Nephron progenitor cell (in vitro differentiated cells): ENCODE measurements around the gene PRKCE.

Experiments used
- DNase-seq: peaks from one replicate; pipeline ENCODE4 v3.0.0; 2021
- H3K27ac Mint-ChIP-seq: 2 replicates; pipeline ENCODE4 v1.8.0; 2021; ENCODE audit warnings: mild to moderate bottlenecking, moderate library complexity, mixed read lengths
- H3K27me3 Mint-ChIP-seq: 2 replicates; pipeline ENCODE4 v1.8.0; 2021; ENCODE audit warnings: mild to moderate bottlenecking, low read depth, mixed read lengths; ENCODE audit not compliant: poor library complexity
- H3K36me3 Mint-ChIP-seq: 2 replicates; pipeline ENCODE4 v1.8.0; 2021; ENCODE audit warnings: low read depth, mixed read lengths
- H3K4me1 Mint-ChIP-seq: 2 replicates; pipeline ENCODE4 v1.8.0; 2021; ENCODE audit warnings: mixed read lengths
- H3K4me3 Mint-ChIP-seq: 2 replicates; pipeline ENCODE4 v1.8.0; 2021; ENCODE audit warnings: mild to moderate bottlenecking, moderate library complexity, mixed read lengths
- H3K9me3 Mint-ChIP-seq: 2 replicates; pipeline ENCODE4 v1.8.0; 2021; ENCODE audit warnings: mild to moderate bottlenecking, moderate library complexity, mixed read lengths
- TF ChIP-seq, protein P1 (sequence below): fragments of 200-600 bp; sonication (generic); IDR thresholded peaks from 2 replicates; pipeline ENCODE4 v1.5.0; 2021; ENCODE audit warnings: antibody characterized with exemption

The PRKCE gene

DNA sequence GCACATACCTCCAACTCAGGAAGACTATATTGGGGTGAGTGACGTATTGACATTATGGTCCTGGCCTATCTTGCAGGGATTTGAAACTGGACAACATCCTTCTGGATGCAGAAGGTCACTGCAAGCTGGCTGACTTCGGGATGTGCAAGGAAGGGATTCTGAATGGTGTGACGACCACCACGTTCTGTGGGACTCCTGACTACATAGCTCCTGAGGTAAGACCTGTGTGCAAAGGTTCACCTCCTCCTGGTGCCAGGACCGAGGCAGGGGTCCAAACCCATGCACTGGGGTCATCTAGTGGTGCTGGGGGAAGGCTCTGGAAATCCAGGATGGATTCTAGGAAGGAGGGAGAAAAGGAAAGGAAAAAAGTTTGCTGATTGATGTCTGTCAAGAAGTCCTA is 493.5 kb downstream of the PRKCE start:
- H3K4me3 Mint-ChIP-seq = no peak overlapping the region
- peaks cover 6% of the 10 kb centered on the region for H3K27me3 Mint-ChIP-seq
- peaks cover 2% of the 10 kb centered on the region for H3K4me1 Mint-ChIP-seq
- no peak overlapping the region for H3K27ac Mint-ChIP-seq
- no peaks in the 10 kb centered on the region for H3K36me3 Mint-ChIP-seq
- TF ChIP-seq, protein P1, sequence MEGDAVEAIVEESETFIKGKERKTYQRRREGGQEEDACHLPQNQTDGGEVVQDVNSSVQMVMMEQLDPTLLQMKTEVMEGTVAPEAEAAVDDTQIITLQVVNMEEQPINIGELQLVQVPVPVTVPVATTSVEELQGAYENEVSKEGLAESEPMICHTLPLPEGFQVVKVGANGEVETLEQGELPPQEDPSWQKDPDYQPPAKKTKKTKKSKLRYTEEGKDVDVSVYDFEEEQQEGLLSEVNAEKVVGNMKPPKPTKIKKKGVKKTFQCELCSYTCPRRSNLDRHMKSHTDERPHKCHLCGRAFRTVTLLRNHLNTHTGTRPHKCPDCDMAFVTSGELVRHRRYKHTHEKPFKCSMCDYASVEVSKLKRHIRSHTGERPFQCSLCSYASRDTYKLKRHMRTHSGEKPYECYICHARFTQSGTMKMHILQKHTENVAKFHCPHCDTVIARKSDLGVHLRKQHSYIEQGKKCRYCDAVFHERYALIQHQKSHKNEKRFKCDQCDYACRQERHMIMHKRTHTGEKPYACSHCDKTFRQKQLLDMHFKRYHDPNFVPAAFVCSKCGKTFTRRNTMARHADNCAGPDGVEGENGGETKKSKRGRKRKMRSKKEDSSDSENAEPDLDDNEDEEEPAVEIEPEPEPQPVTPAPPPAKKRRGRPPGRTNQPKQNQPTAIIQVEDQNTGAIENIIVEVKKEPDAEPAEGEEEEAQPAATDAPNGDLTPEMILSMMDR = no peak
- DNase-seq = no peak
- no peaks in the 10 kb centered on the region for H3K9me3 Mint-ChIP-seq

DNA sequence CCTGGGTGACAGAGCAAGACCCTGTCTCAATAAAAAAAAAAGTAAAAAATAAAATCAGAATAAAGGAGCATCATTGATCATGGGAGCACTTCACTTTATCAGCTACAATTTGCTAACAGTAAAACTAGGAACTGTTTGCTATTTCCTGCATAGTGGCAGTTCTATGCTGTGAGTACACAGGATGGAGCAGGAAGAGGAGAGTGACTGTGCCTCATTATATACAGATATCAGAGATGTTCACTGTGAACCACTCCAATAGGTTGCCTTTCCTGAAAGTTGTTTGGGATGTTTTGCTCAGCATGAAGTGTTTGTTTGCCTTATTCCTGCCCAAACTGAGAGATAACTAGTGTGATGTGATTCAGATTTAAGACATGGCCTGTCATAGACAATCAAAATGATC is 494.4 kb downstream of the PRKCE start:
- Mint-ChIP-seq H3K4me1 (peaks cover 10% of the 10 kb centered on the region), H3K4me3 (no peak overlapping the region), H3K9me3 (no peaks in the 10 kb centered on the region), H3K27ac (no peak overlapping the region), H3K27me3 (peaks cover 6% of the 10 kb centered on the region), H3K36me3 (no peaks in the 10 kb centered on the region)
- TF ChIP-seq, protein P1 = no peak
- DNase-seq = no peak

DNA sequence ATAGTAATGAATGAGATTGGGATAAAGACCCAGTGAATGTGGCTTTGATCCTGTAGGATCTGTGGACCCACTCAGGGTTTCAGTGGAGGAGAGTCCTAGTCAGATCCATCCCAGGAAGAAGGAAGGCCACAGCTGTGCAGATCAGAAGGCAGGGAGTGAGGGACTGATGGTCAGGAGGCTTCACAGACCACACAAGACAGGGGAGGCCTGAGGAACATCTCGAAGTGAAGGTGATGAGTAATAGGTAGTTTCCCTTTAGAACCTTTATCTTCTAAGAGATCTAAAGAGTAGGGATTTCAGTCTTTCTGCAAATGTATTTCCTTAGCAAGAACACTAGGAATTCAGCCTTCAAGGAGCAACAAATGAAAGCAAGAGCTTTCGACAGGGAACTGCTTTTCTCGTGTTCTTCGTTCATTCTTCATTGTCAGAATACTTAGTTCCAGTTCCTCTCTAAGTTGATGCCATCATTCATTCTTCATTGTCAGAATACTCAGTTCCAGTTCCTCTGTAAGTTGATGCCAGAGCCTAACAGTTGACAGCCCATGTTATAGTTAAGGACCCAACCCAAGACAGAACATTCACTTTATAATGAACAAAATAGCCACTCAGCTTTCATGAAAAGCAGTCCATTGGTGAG is 495.5 kb downstream of the PRKCE start:
- H3K36me3 Mint-ChIP-seq = no peaks in the 10 kb centered on the region
- TF ChIP-seq, protein P1 = no peak
- H3K27me3 Mint-ChIP-seq = peaks cover 6% of the 10 kb centered on the region
- H3K4me1 Mint-ChIP-seq = peaks cover 16% of the 10 kb centered on the region
- no peak overlapping the region for H3K4me3 Mint-ChIP-seq
- H3K9me3 Mint-ChIP-seq = no peaks in the 10 kb centered on the region
- no peak for DNase-seq
- no peak overlapping the region for H3K27ac Mint-ChIP-seq

DNA sequence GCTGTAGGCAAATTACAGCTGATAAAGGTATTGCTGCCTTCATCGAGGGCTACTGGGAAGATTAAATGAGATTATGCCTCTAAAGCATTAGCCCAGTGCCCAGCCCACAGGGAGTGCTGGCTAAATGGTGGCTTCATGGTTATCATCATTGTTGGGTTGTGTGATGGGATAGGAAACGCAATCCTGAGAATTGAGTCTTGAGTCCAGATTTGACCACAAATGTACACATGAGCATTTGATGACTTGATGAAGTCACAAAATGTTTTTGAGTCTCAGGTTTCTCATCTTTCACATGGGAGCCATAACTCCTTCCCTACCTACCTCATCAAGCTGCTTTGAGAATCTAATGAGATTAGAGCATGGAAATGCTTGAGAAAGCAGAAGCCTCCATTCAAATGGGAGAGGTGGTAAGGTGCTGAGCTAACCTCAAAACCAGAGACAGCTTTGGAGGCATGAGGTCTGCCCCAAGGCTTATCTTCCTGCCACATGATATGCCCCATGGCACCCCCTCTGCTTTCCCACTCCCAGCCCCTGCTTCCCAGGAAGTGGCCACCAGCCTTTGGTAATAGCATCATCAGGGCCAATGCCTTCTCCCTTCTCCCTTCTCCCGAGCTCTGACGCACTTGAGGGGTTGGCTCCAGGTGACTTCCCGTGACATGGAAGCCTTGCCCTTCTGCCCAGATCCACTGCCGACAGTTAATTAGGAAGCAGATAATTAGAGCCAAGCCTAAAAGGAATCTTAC is 496.3 kb downstream of the PRKCE start:
- peaks cover 16% of the 10 kb centered on the region for H3K4me1 Mint-ChIP-seq
- no peaks in the 10 kb centered on the region for H3K9me3 Mint-ChIP-seq
- H3K27ac Mint-ChIP-seq = no peak overlapping the region
- DNase-seq = no peak
- peaks cover 6% of the 10 kb centered on the region for H3K27me3 Mint-ChIP-seq
- H3K4me3 Mint-ChIP-seq = no peak overlapping the region
- TF ChIP-seq, protein P1 = no peak
- H3K36me3 Mint-ChIP-seq = no peaks in the 10 kb centered on the region

DNA sequence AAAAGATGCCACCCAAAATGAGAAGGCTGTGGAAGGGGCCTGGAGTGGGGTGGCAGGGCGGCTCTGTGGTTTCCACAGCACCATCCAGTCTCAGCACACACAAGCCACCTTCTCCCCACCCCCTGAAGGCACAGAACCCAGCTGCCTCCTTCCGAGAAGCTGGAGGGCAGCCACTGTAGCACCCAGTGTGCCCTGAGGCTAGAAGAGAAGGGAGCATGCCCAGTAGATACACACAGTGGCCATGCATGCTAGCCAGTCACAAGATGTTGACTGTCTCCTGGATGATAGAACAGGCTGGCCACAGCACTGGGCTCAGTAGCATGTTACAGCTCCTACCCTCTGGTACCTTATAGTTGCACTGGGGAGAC is 496.9 kb downstream of the PRKCE start:
- H3K9me3 Mint-ChIP-seq = no peaks in the 10 kb centered on the region
- no peaks in the 10 kb centered on the region for H3K36me3 Mint-ChIP-seq
- peaks cover 6% of the 10 kb centered on the region for H3K27me3 Mint-ChIP-seq
- no peak overlapping the region for H3K27ac Mint-ChIP-seq
- TF ChIP-seq, protein P1 = no peak
- peaks cover 16% of the 10 kb centered on the region for H3K4me1 Mint-ChIP-seq
- H3K4me3 Mint-ChIP-seq = no peak overlapping the region
- no peak for DNase-seq
